ENCODE data around the gene GNAI3. TPM values are rescaled to one million over a fixed set of nuclear protein-coding genes. Genes with fewer than 3 reads are reported as not detected.

The GNAI3 gene
- total and polyA plus RNA-seq, 2 of the 8 experiments (the other 6 are each of a cell fraction or from before 2014, with no cell fraction given), result 4.0 to 9.8 TPM

DNA sequence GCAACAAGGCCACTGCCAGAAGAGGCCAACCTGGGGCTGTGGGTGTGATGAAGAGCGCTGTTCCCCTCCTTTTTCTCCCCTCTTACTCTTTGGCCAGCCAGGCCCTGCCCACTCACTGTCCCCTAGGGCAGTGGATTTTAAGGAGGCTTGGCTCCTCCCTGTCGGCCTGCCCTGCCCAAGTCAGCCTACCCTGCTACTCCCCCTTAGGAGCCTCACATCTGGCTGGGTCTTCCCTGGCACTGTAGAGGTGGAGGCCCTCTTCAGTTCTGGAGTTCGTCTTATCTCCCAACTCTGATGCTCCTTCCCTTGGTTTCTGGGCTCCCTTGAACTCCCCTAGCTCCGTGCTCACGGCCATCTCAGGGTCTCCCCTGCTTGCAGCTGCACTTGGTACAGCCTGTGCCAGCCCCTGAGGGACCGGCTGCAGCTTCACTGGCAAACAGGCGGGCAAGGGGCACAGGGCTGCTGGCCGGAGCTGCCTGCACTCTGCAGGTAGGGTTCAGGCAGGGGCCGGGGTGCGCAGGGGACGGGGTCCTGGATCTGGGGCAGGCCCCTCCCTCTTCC is 75.3 kb downstream of the GNAI3 start:
- H4K20me1 ChIP-seq (replicated peaks in 1 of 2; ENCODE audit: control insufficient read depth in 1 of 2, insufficient read depth in 2 of 2, low read length in 2 of 2), result peaks cover 5 to 30% of the 10 kb centered on the region in 2 experiments
- CTCF ChIA-PET (ENCODE audit: partially characterized antibody), result interaction anchor here (0.5 to 10.4 kb wide), 16 partner anchors 9 to 360 kb away, joined by 3 to 73 read pairs (median 4); partner anchors contain the start of gene AHCYL1
- no peaks in the 10 kb centered on the region for H3K9me3 ChIP-seq (ENCODE audit: insufficient read depth in 2 of 2, low read depth in 1 of 2, low read length in 1 of 2)
- H3K4me1 ChIP-seq (replicated peaks in 1 of 4; ENCODE audit: control insufficient read depth in 3 of 4, insufficient read depth in 4 of 4, low read length in 3 of 4), result peaks cover 0 to 15% (median 9%) of the 10 kb centered on the region in 4 experiments; a peak in 6 of 7 replicates
- H3K27me3 ChIP-seq (replicated peaks in 1 of 4; ENCODE audit: control insufficient read depth in 3 of 4, extremely low read depth in 1 of 4, insufficient read depth in 3 of 4, low read length in 3 of 4), result no peaks in the 10 kb centered on the region
- H3K56ac ChIP-seq (replicated peaks; ENCODE audit: insufficient read length, low read depth, low read length), result no peak overlapping the region
- no peak overlapping the region for H4K8ac ChIP-seq (ENCODE audit: extremely low read depth, insufficient read depth, low read length)
- H3K14ac ChIP-seq (ENCODE audit: insufficient read length), result no peak overlapping the region
- peaks cover 16% of the 10 kb centered on the region for H3K23me2 ChIP-seq (ENCODE audit: low read depth, low read length)
- H2BK120ac ChIP-seq (replicated peaks; ENCODE audit: low read depth, low read length), result no peak overlapping the region
- WGBS, 2 experiments (ENCODE audit: extremely low coverage in 1 of 2, insufficient coverage in 1 of 2, insufficient read length in 1 of 2, insufficient replicate concordance in 2 of 2, low coverage in 1 of 2, low lambda C conversion rate in 2 of 2, missing lambda C conversion rate in 1 of 2), result 90% methylated on average over 8 of the region's 11 CpGs; no CpG with 5 or more reads in 1 of the 2 experiments
- TF ChIP-seq SAP30 (IDR thresholded peaks at IDR 0.05; ENCODE audit: insufficient read depth, insufficient replicate concordance, low read length) (no peak), EP300 (IDR thresholded peaks at IDR 0.05; ENCODE audit: borderline replicate concordance in 1 of 2, low read depth in 2 of 2, low read length in 2 of 2) (no peak), KDM4A (IDR thresholded peaks at IDR 0.05; ENCODE audit: low read depth, low read length, severe bottlenecking) (no peak), RAD21 (IDR thresholded peaks at IDR 0.05 in 1 of 2, conservative IDR thresholded peaks at IDR 0.05 in 1 of 2; ENCODE audit: low read depth in 2 of 2, low read length in 2 of 2) (no peak)
- H4K5ac ChIP-seq (ENCODE audit: insufficient read length, low read depth, low read length), result no peak overlapping the region
- H3K18ac ChIP-seq (ENCODE audit: extremely low read depth, low read length), result no peak overlapping the region
- H2AK5ac ChIP-seq (ENCODE audit: low read depth, low read length), result no peak overlapping the region
- peaks cover 0 to 37% of the 10 kb centered on the region in 2 experiments; a peak in 2 of 4 replicates for H3K79me2 ChIP-seq (ENCODE audit: control insufficient read depth in 1 of 2, insufficient read depth in 2 of 2, low read length in 2 of 2)
- H2BK15ac ChIP-seq (ENCODE audit: low read length), result no peak overlapping the region
- H2BK12ac ChIP-seq (ENCODE audit: low read depth, low read length), result 0 out of 2 replicates have a peak overlapping the region, but pooled peaks have one; percentile 19
- no peak overlapping the region; the same call in 1 of the 2 replicates for H3K27ac ChIP-seq (ENCODE audit: low read depth, low read length)
- no peak overlapping the region for H4K91ac ChIP-seq (replicated peaks; ENCODE audit: insufficient read length, low read length)
- H3K4ac ChIP-seq (replicated peaks; ENCODE audit: insufficient read length, low read depth, low read length), result no peak overlapping the region
- H3K36me3 ChIP-seq (ENCODE audit: control insufficient read depth in 2 of 4, insufficient read depth in 4 of 4, low read length in 3 of 4), result peaks cover 4 to 17% (median 13%) of the 10 kb centered on the region in 4 experiments; a peak in 7 of 8 replicates
- H3K9ac ChIP-seq (replicated peaks in 1 of 4; ENCODE audit: extremely low read depth in 1 of 4, low read depth in 3 of 4, low read length in 3 of 4), result peak overlapping the region in 1 of 4 experiments; percentile 16; a peak in 2 of 7 replicates
- no peak overlapping the region for H2AFZ ChIP-seq (ENCODE audit: low read length)
- peak in 1 of 2 experiments; percentile 42 for DNase-seq (ENCODE audit: low read depth in 1 of 2, low spot score in 2 of 2)
- H3K4me2 ChIP-seq (ENCODE audit: insufficient read depth in 1 of 2, low read depth in 2 of 2, low read length in 2 of 2), result no peak overlapping the region
- H3K4me3 ChIP-seq (ENCODE audit: extremely low read depth in 1 of 4, insufficient read depth in 2 of 4, low read depth in 3 of 4, low read length in 4 of 4), result no peak overlapping the region
- H3K23ac ChIP-seq (ENCODE audit: insufficient read length), result no peak overlapping the region
- no peak overlapping the region for H2BK20ac ChIP-seq (ENCODE audit: low read length)
- H3K79me1 ChIP-seq (ENCODE audit: low read depth, low read length), result peaks cover 17% of the 10 kb centered on the region
- no peak overlapping the region for H2BK5ac ChIP-seq (ENCODE audit: low read depth, low read length)
- FAIRE-seq, result no peak
- POLR2A ChIA-PET (ENCODE audit: partially characterized antibody), result interaction anchor here (1.1 to 3.0 kb wide), 5 partner anchors 9 to 361 kb away, joined by 3 to 16 read pairs (median 5); partner anchors contain the start of genes AHCYL1 and GNAI3

All from H1 (cell line).